GM12892 (cell line): Measurements from ENCODE around the gene CDK11A.
"Not testable (repeated sequence)": the region's sequence is repeated elsewhere in the genome, so short reads cannot be mapped to it uniquely, and the experiment has no call there.

Experiments used
- POLR2A ChIP-seq: IDR thresholded peaks from 2 replicates; pipeline ENCODE4 v1.6.1; 2011; ENCODE audit warnings: low read depth, low read length, control low read depth
- POLR2AphosphoS5 ChIP-seq: IDR thresholded peaks from 2 replicates; pipeline ENCODE4 v1.6.1; 2011; ENCODE audit warnings: low read depth, low read length, control low read depth
- TAF1 ChIP-seq: IDR thresholded peaks from 2 replicates; pipeline ENCODE4 v1.6.1; 2011; ENCODE audit warnings: low read depth, mild to moderate bottlenecking, control low read depth, low read length, borderline replicate concordance

GRCh38 chr1:1746566-1746909 lies 22.4 kb upstream of the CDK11A start:
- not testable (repeated sequence) for TF ChIP-seq TAF1, POLR2AphosphoS5, POLR2A
